Smooth muscle cell (in vitro differentiated cells): ENCODE measurements around the gene KRTAP9-7. TPM values are rescaled to one million over a fixed set of nuclear protein-coding genes. Genes with fewer than 3 reads are reported as not detected.
"Not testable (repeated sequence)": the region's sequence is repeated elsewhere in the genome, so short reads cannot be mapped to it uniquely, and the experiment has no call there.

Experiments used
- DNase-seq: peaks from one replicate; lab custom pipeline; 2025; ENCODE audit not compliant: unreplicated experiment; lab: John Stamatoyannopoulos, UW
- H2AFZ ChIP-seq: fragments of 200-600 bp; sonication (generic); 2 replicates; pipeline ENCODE4 v1.6.0; 2016; ENCODE audit warnings: antibody characterized with exemption, low read depth, mild to moderate bottlenecking
- H3F3A ChIP-seq: fragments of 200-600 bp; sonication (generic); 2 replicates; pipeline ENCODE4 v1.6.0; 2017; ENCODE audit warnings: antibody characterized with exemption, low read depth
- H3K27ac ChIP-seq: fragments of 200-600 bp; sonication (generic); 2 replicates; pipeline ENCODE4 v1.5.1; 2016; ENCODE audit warnings: low read depth, mild to moderate bottlenecking
- H3K27me3 ChIP-seq: fragments of 200-600 bp; sonication (generic); 2 replicates; pipeline ENCODE4 v1.6.1; 2016; ENCODE audit warnings: low read depth, mild to moderate bottlenecking
- H3K36me3 ChIP-seq: fragments of 200-600 bp; sonication (generic); 2 replicates; pipeline ENCODE4 v1.5.1; 2016; ENCODE audit warnings: low read depth
- H3K4me1 ChIP-seq: fragments of 200-600 bp; sonication (generic); 2 replicates; pipeline ENCODE4 v1.5.1; 2016; ENCODE audit warnings: low read depth
- H3K4me2 ChIP-seq: fragments of 200-600 bp; sonication (generic); 2 replicates; pipeline ENCODE4 v1.6.0; 2016; ENCODE audit warnings: mild to moderate bottlenecking
- H3K4me3 ChIP-seq: fragments of 200-600 bp; sonication (generic); 2 replicates; pipeline ENCODE4 v1.5.1; 2016; ENCODE audit warnings: mild to moderate bottlenecking
- H3K79me2 ChIP-seq: fragments of 200-600 bp; sonication (generic); 2 replicates; pipeline ENCODE4 v1.6.0; 2016; ENCODE audit warnings: low read depth, mild to moderate bottlenecking
- H3K9ac ChIP-seq: fragments of 200-600 bp; sonication (generic); 2 replicates; pipeline ENCODE4 v1.6.0; 2016; ENCODE audit warnings: low read depth
- H3K9me3 ChIP-seq: fragments of 200-600 bp; sonication (generic); replicated peaks from 2 replicates; pipeline ENCODE4 v1.5.1; 2016; ENCODE audit warnings: low read depth
- H4K20me1 ChIP-seq: fragments of 200-600 bp; sonication (generic); 2 replicates; pipeline ENCODE4 v1.6.0; 2016; ENCODE audit warnings: low read depth
- CTCF ChIP-seq: fragments of 200-600 bp; sonication (generic); IDR thresholded peaks from 2 replicates; pipeline ENCODE4 v1.5.1; 2017; ENCODE audit warnings: borderline replicate concordance, mild to moderate bottlenecking, antibody characterized with exemption; ENCODE audit not compliant: insufficient read depth, poor library complexity, severe bottlenecking
- WGBS: methylation state at CpG from one replicate; pipeline ENCODE4 v1.1.7; 2016; ENCODE audit warnings: low lambda C conversion rate; 5-methylcytosine and 5-hydroxymethylcytosine counted together
- polyA plus RNA-seq: library from polyadenylated mRNA; unstranded; fragments of >200 nt; fragmentation: Nextera tagmentation; extraction: Ambion mirVana; gene quantifications from 2 replicates; pipeline ENCODE4 v1.2.1, GENCODE V29; 2016
- total RNA-seq: library from RNA; depleted of rRNA; stranded (reverse); fragments of >200 nt; gene quantifications from 2 replicates; pipeline ENCODE4 v1.2.3, GENCODE V29; 2014

Gene KRTAP9-7
- total and polyA plus RNA-seq, 2 experiments from 2014 or later: not detected

DNA sequence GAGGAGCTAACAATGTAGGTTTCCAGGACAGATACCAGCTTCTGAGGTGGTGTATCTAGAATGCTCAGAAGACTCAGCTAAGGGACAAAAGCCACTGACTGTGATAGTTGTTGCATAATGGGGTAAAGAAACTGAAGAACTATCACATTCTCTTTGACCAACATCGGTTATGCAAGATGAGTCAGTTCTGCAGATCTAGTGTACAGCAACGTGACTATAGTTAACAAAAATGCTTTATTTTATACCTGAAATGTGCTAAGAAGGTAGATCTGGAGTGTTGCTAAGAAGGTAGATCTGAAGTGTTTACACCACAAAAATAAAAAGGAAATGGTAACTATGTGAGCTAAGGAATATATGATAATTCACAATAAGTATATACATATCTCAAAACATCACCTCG, 7.8 kb upstream of the KRTAP9-7 start:
- no peaks in the 10 kb centered on the region for H4K20me1 ChIP-seq
- no CpG with 5 or more reads among the region's 3 CpGs for WGBS

GRCh38 chr17:41271323-41271722, 4.2 kb upstream of the KRTAP9-7 start:
- not testable (repeated sequence) for DNase-seq, H3K9me3 ChIP-seq, H3K79me2 ChIP-seq, H3F3A ChIP-seq, H3K4me2 ChIP-seq, H4K20me1 ChIP-seq, H3K9ac ChIP-seq, H3K4me1 ChIP-seq, H3K36me3 ChIP-seq, H3K4me3 ChIP-seq, H2AFZ ChIP-seq, H3K27ac ChIP-seq, H3K27me3 ChIP-seq
- no CpG with 5 or more reads among the region's 1 CpG for WGBS

More for the DNA sequence above, 7.8 kb upstream of the KRTAP9-7 start:
- Histone ChIP-seq H3F3A (no peaks in the 10 kb centered on the region), H3K4me3 (no peak overlapping the region), H3K27ac (no peak overlapping the region), H3K4me2 (no peak overlapping the region), H2AFZ (no peak overlapping the region), H3K79me2 (no peaks in the 10 kb centered on the region), H3K9me3 (no peaks in the 10 kb centered on the region), H3K27me3 (peaks cover 19% of the 10 kb centered on the region), H3K36me3 (no peaks in the 10 kb centered on the region), H3K9ac (no peak overlapping the region), H3K4me1 (no peaks in the 10 kb centered on the region)
- no peak for DNase-seq
- no peak for TF ChIP-seq CTCF

GRCh38 chr17:41271858-41272257, 3.6 kb upstream of the KRTAP9-7 start:
- Histone ChIP-seq H3K27me3 (peaks cover 7% of the 10 kb centered on the region), H2AFZ (no peak overlapping the region), H3K4me1 (no peaks in the 10 kb centered on the region), H3K9me3 (no peaks in the 10 kb centered on the region), H3K4me2 (no peak overlapping the region), H3K9ac (no peak overlapping the region), H3K27ac (no peak overlapping the region), H3K79me2 (no peaks in the 10 kb centered on the region), H4K20me1 (no peaks in the 10 kb centered on the region), H3K36me3 (no peaks in the 10 kb centered on the region), H3K4me3 (no peak overlapping the region), H3F3A (no peaks in the 10 kb centered on the region)
- DNase-seq: no peak
- WGBS: no CpG with 5 or more reads among the region's 1 CpG
- TF ChIP-seq CTCF: no peak

DNA sequence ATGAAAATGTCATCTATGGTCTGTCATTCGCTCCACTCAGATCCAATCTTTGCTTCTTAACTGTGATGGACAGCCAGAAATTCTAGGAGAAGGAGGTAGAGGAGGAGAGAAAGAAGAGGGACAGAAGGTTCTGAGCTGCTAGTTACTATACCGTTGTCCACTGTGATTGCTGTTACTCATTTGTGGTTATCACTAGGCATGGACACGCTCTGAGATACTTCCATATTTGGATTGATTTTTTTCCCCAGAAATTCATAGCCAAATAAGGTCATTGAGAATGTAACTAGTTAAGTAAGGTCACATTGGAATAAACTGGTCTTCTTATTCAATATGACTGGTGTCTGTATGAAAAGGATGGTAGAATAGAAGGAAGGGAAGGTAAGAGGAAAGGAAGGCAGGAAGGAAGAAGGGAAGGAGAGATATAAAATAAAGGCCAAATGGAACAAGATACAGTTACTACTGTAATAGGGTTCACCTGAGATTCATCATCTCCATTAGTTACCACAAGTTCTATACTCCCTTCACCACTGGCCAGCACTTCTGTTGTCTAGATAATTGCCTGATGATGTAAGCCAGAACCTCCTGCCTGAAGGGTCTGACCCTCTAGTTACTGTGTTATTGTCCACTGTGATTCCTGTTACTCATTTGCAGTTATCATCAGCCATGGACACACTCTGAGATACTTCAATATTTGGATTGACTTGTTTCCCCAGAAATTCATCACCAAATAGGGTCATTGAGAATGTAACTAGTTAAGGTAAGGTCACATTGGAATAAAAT, 2.9 kb downstream of the KRTAP9-7 start:
- H3K9ac ChIP-seq: no peak overlapping the region
- H3K9me3 ChIP-seq: no peaks in the 10 kb centered on the region
- WGBS: 86% methylated on average over 3 of the region's 3 CpGs
- no peak for DNase-seq
- no peaks in the 10 kb centered on the region for H3K4me1 ChIP-seq
- H3K27ac ChIP-seq: no peak overlapping the region
- H3K27me3 ChIP-seq: peaks cover 7% of the 10 kb centered on the region
- no peaks in the 10 kb centered on the region for H3F3A ChIP-seq
- H4K20me1 ChIP-seq: no peaks in the 10 kb centered on the region
- H3K4me2 ChIP-seq: no peak overlapping the region
- no peaks in the 10 kb centered on the region for H3K36me3 ChIP-seq
- H3K79me2 ChIP-seq: no peaks in the 10 kb centered on the region
- H2AFZ ChIP-seq: no peak overlapping the region
- H3K4me3 ChIP-seq: no peak overlapping the region
- no peak for TF ChIP-seq CTCF
